Measurements from ENCODE around the gene SPRN. TPM values are rescaled to one million over a fixed set of nuclear protein-coding genes. Genes with fewer than 3 reads are reported as not detected.

Gene SPRN

GRCh38 chr10:133375357-133376115, 48.9 kb downstream of the SPRN start:
- H4K5ac ChIP-seq (ENCODE audit: low read length): no peak overlapping the region
- no peak overlapping the region for H2BK15ac ChIP-seq (replicated peaks; ENCODE audit: low read depth)
- H3K23ac ChIP-seq (ENCODE audit: low read length): no peak overlapping the region
- no peak overlapping the region for H4K8ac ChIP-seq (ENCODE audit: low read depth, low read length)
- H3K4ac ChIP-seq (ENCODE audit: low read depth, low read length): no peak overlapping the region
- H3K4me3 ChIP-seq (ENCODE audit: low read length): no peak overlapping the region
- no CpG with 5 or more reads among the region's 12 CpGs for WGBS (ENCODE audit: extremely low coverage, insufficient coverage, low lambda C conversion rate)
- peaks cover 1% of the 10 kb centered on the region for H3K79me1 ChIP-seq (ENCODE audit: low read length)
- no peak overlapping the region for H3K4me2 ChIP-seq (ENCODE audit: low read length)
- DNase-seq: peak; percentile 54
- no peaks in the 10 kb centered on the region for H3K36me3 ChIP-seq (ENCODE audit: control insufficient read depth, insufficient read depth, low read length)
- no peak overlapping the region for H3K18ac ChIP-seq (ENCODE audit: low read length)
- no peak overlapping the region for H2BK120ac ChIP-seq (ENCODE audit: low read depth, low read length)
- no peaks in the 10 kb centered on the region for H3K4me1 ChIP-seq (ENCODE audit: control insufficient read depth, low read depth, low read length)
- H3K27me3 ChIP-seq (ENCODE audit: insufficient read depth, low read length, poor library complexity): no peaks in the 10 kb centered on the region
- H2AK5ac ChIP-seq (ENCODE audit: low read length): no peak overlapping the region
- H3K56ac ChIP-seq (ENCODE audit: low read length): no peak overlapping the region
- H2BK5ac ChIP-seq (ENCODE audit: low read length): no peak overlapping the region
- peaks cover 2% of the 10 kb centered on the region for H3K79me2 ChIP-seq (ENCODE audit: control insufficient read depth, insufficient read depth, low read length)
- H3K9ac ChIP-seq (ENCODE audit: low read length): no peak overlapping the region
- no peak overlapping the region for H3K27ac ChIP-seq (ENCODE audit: low read depth, low read length)

- peak; percentile 94 for DNase-seq
- Histone ChIP-seq H3K4ac (ENCODE audit: low read depth, low read length) (peak within 1 kb of the TSS; percentile 58), H2BK5ac (ENCODE audit: low read length) (no peak within 1 kb of the TSS), H2AK5ac (ENCODE audit: low read length) (no peak within 1 kb of the TSS), H4K5ac (ENCODE audit: low read length) (no peak within 1 kb of the TSS), H3K4me2 (ENCODE audit: low read length) (no peak within 1 kb of the TSS), H3K4me1 (ENCODE audit: control insufficient read depth, low read depth, low read length) (no peaks in the 10 kb centered on the region), H3K79me1 (ENCODE audit: low read length) (peaks cover 1% of the 10 kb centered on the region), H3K56ac (ENCODE audit: low read length) (peak within 1 kb of the TSS; percentile 90), H3K4me3 (ENCODE audit: low read length) (peak within 1 kb of the TSS; percentile 45), H3K9ac (ENCODE audit: low read length) (peak within 1 kb of the TSS; percentile 76), H2BK15ac (replicated peaks; ENCODE audit: low read depth) (no peak within 1 kb of the TSS), H2BK120ac (ENCODE audit: low read depth, low read length) (peak within 1 kb of the TSS; percentile 64), H3K27me3 (ENCODE audit: insufficient read depth, low read length, poor library complexity) (no peaks in the 10 kb centered on the region), H3K27ac (ENCODE audit: low read depth, low read length) (no peak within 1 kb of the TSS), H3K36me3 (ENCODE audit: control insufficient read depth, insufficient read depth, low read length) (no peaks in the 10 kb centered on the region), H4K8ac (ENCODE audit: low read depth, low read length) (no peak within 1 kb of the TSS), H3K79me2 (ENCODE audit: control insufficient read depth, insufficient read depth, low read length) (peaks cover 2% of the 10 kb centered on the region), H3K23ac (ENCODE audit: low read length) (no peak within 1 kb of the TSS), H3K18ac (ENCODE audit: low read length) (peak within 1 kb of the TSS; percentile 78)
- no CpG with 5 or more reads among the region's 89 CpGs for WGBS (ENCODE audit: extremely low coverage, insufficient coverage, low lambda C conversion rate)
Observed at GRCh38 chr10:133373174-133374090, 51.0 kb downstream of the SPRN start, which contains the start of gene ECHS1. Gene ECHS1, minus strand, starts transcription at chr10:133373354. Its CDS starts 21 bp downstream, at chr10:133373333.

- H3K27ac ChIP-seq (ENCODE audit: low read depth, low read length): no peak overlapping the region
- H2BK5ac ChIP-seq (ENCODE audit: low read length): no peak overlapping the region
- H3K23ac ChIP-seq (ENCODE audit: low read length): no peak overlapping the region
- H2BK120ac ChIP-seq (ENCODE audit: low read depth, low read length): no peak overlapping the region
- no peaks in the 10 kb centered on the region for H3K27me3 ChIP-seq (ENCODE audit: insufficient read depth, low read length, poor library complexity)
- H3K4ac ChIP-seq (ENCODE audit: low read depth, low read length): no peak overlapping the region
- no peak overlapping the region for H2BK15ac ChIP-seq (replicated peaks; ENCODE audit: low read depth)
- H3K4me2 ChIP-seq (ENCODE audit: low read length): no peak overlapping the region
- no peak overlapping the region for H3K4me3 ChIP-seq (ENCODE audit: low read length)
- no CpG with 5 or more reads among the region's 20 CpGs for WGBS (ENCODE audit: extremely low coverage, insufficient coverage, low lambda C conversion rate)
- no peaks in the 10 kb centered on the region for H3K36me3 ChIP-seq (ENCODE audit: control insufficient read depth, insufficient read depth, low read length)
- no peak for DNase-seq
- H3K79me1 ChIP-seq (ENCODE audit: low read length): peaks cover 1% of the 10 kb centered on the region
- no peak overlapping the region for H3K9ac ChIP-seq (ENCODE audit: low read length)
- no peak overlapping the region for H2AK5ac ChIP-seq (ENCODE audit: low read length)
- H4K8ac ChIP-seq (ENCODE audit: low read depth, low read length): no peak overlapping the region
- peaks cover 2% of the 10 kb centered on the region for H3K79me2 ChIP-seq (ENCODE audit: control insufficient read depth, insufficient read depth, low read length)
- H3K18ac ChIP-seq (ENCODE audit: low read length): no peak overlapping the region
- no peak overlapping the region for H4K5ac ChIP-seq (ENCODE audit: low read length)
- H3K56ac ChIP-seq (ENCODE audit: low read length): peak overlapping the region; percentile 70
- H3K4me1 ChIP-seq (ENCODE audit: control insufficient read depth, low read depth, low read length): no peaks in the 10 kb centered on the region
Observed at GRCh38 chr10:133372507-133372906, 51.9 kb downstream of the SPRN start.

Small RNA genes lying within 50 kb of the gene (small RNA-seq; reads per million reads assigned to genes)
- not detected for gene AL360181.4 (ENCODE audit: insufficient read depth)
- gene MIR3944 (ENCODE audit: insufficient read depth): 5.7 reads per million, percentile 74 among the genes with 10 or more reads in this experiment

Data from mesendoderm (in vitro differentiated cells).